HL-60/S4 (cell line): ENCODE results near the gene TCP1.
"Not testable (repeated sequence)": the region's sequence is repeated elsewhere in the genome, so short reads cannot be mapped to it uniquely, and the experiment has no call there.

Experiments
- in situ Hi-C: fragments of 300-500 bp; cut with MboI; formaldehyde crosslinking; loops from 2 replicates; pipeline ENCODE4 v1.14.3; 2022; ENCODE audit warnings: low sequenced_read_pairs

TCP1 gene

GRCh38 chr6:159789377-159790148 lies at the start of gene TCP1:
Gene TCP1, minus strand, starts transcription at chr6:159789602. Its CDS starts 134 bp downstream, at chr6:159789468.
- in situ Hi-C loops = no loop called here

- in situ Hi-C loops = no loop called here
Measured at GRCh38 chr6:159838020-159838744, 48.8 kb upstream of the TCP1 start.

GRCh38 chr6:159837511-159837910 lies 48.1 kb upstream of the TCP1 start:
- in situ Hi-C loops = no loop called here

- in situ Hi-C loops = no loop called here
Measured at GRCh38 chr6:159836718-159837490, 47.5 kb upstream of the TCP1 start.

GRCh38 chr6:159833997-159834603 lies 44.7 kb upstream of the TCP1 start:
- in situ Hi-C loops = no loop called here

- in situ Hi-C loops = no loop called here
Measured at GRCh38 chr6:159833556-159833955, 44.2 kb upstream of the TCP1 start.

GRCh38 chr6:159832946-159833345 lies 43.5 kb upstream of the TCP1 start:
- in situ Hi-C loops = no loop called here

GRCh38 chr6:159831373-159831679 lies 41.9 kb upstream of the TCP1 start:
- in situ Hi-C loops = no loop called here

GRCh38 chr6:159830501-159831372 lies 41.3 kb upstream of the TCP1 start:
- in situ Hi-C loops = no loop called here

GRCh38 chr6:159829526-159829925 lies 40.1 kb upstream of the TCP1 start:
- in situ Hi-C loops = no loop called here

GRCh38 chr6:159828074-159828473 lies 38.7 kb upstream of the TCP1 start:
- in situ Hi-C loops = no loop called here

GRCh38 chr6:159826968-159827647 lies 37.7 kb upstream of the TCP1 start:
- in situ Hi-C loops = no loop called here

- in situ Hi-C loops = no loop called here
Measured at GRCh38 chr6:159826004-159826403, 36.6 kb upstream of the TCP1 start.

- in situ Hi-C loops = not testable (repeated sequence)
Measured at GRCh38 chr6:159824690-159825089, 35.3 kb upstream of the TCP1 start.

- in situ Hi-C loops = no loop called here
Measured at GRCh38 chr6:159823953-159824352, 34.6 kb upstream of the TCP1 start.

- in situ Hi-C loops = no loop called here
Measured at GRCh38 chr6:159821726-159822125, 32.3 kb upstream of the TCP1 start.

- in situ Hi-C loops = no loop called here
Measured at GRCh38 chr6:159821122-159821521, 31.7 kb upstream of the TCP1 start.

- in situ Hi-C loops = no loop called here
Measured at GRCh38 chr6:159819932-159820640, 30.7 kb upstream of the TCP1 start.

GRCh38 chr6:159819098-159819497 lies 29.7 kb upstream of the TCP1 start:
- in situ Hi-C loops = no loop called here
